Central memory CD4-positive, alpha-beta T cell (primary cell): Measurements from ENCODE around the gene OR2W3.

Experiments
- DNase-seq: peaks from one replicate; pipeline ENCODE4 v3.0.0; 2022
- total RNA-seq, 3 experiments: gene quantifications; one replicate each; lab custom pipeline; 2026; lab: John Stamatoyannopoulos, UW

OR2W3 gene
- total RNA-seq: 0 reads per million in 3 experiments

- DNase-seq: no peak
Measured at GRCh38 chr1:247895163-247895637, at the start of gene OR2W3. Gene OR2W3 (plus strand): TSS chr1:247895587. CDS start chr1:247895587, 0 bp downstream.

GRCh38 chr1:247845693-247846017 lies 49.7 kb upstream of the OR2W3 start:
- no peak for DNase-seq

- no peak for DNase-seq
Measured at GRCh38 chr1:247848346-247848745, 47.0 kb upstream of the OR2W3 start.

GRCh38 chr1:247849616-247850015 lies 45.8 kb upstream of the OR2W3 start:
- DNase-seq: no peak

GRCh38 chr1:247854899-247855545 lies 40.4 kb upstream of the OR2W3 start:
- DNase-seq: no peak

GRCh38 chr1:247855911-247856310 lies 39.5 kb upstream of the OR2W3 start:
- no peak for DNase-seq

- DNase-seq: no peak
Measured at GRCh38 chr1:247857069-247857984, 38.1 kb upstream of the OR2W3 start, which contains the start of gene TRIM58. Gene TRIM58 (plus strand): TSS chr1:247857187. CDS start chr1:247857247, 60 bp downstream.

- DNase-seq: no peak
Measured at GRCh38 chr1:247857985-247858619, 37.3 kb upstream of the OR2W3 start.

- DNase-seq: no peak
Measured at GRCh38 chr1:247862756-247863155, 32.6 kb upstream of the OR2W3 start.

- DNase-seq: no peak
Measured at GRCh38 chr1:247864644-247865043, 30.7 kb upstream of the OR2W3 start.

- DNase-seq: no peak
Measured at GRCh38 chr1:247865416-247865815, 30.0 kb upstream of the OR2W3 start.

- no peak for DNase-seq
Measured at GRCh38 chr1:247883346-247883745, 12.0 kb upstream of the OR2W3 start.

- DNase-seq: no peak
Measured at GRCh38 chr1:247884797-247885413, 10.5 kb upstream of the OR2W3 start.

GRCh38 chr1:247895976-247896375 lies 589 bp downstream of the OR2W3 start:
- DNase-seq: no peak

GRCh38 chr1:247904122-247904521 lies 8.7 kb downstream of the OR2W3 start:
- no peak for DNase-seq

- no peak for DNase-seq
Measured at GRCh38 chr1:247905181-247905580, 9.8 kb downstream of the OR2W3 start.

GRCh38 chr1:247905910-247906503 lies 10.6 kb downstream of the OR2W3 start:
- no peak for DNase-seq

GRCh38 chr1:247906504-247907047 lies 11.2 kb downstream of the OR2W3 start:
- DNase-seq: peak; percentile 7

- no peak for DNase-seq
Measured at GRCh38 chr1:247908766-247909165, 13.4 kb downstream of the OR2W3 start.

- DNase-seq: no peak
Measured at GRCh38 chr1:247913786-247914185, 18.4 kb downstream of the OR2W3 start.

GRCh38 chr1:247914941-247915662 lies 19.7 kb downstream of the OR2W3 start:
- no peak for DNase-seq
